Neuronal stem cell (in vitro differentiated cells): Measurements from ENCODE around the gene LLCFC1. TPM values are rescaled to one million over a fixed set of nuclear protein-coding genes. Genes with fewer than 3 reads are reported as not detected.

Source experiments
- DNase-seq: peaks from one replicate; pipeline ENCODE4 v3.0.0-alpha.2; 2013; ENCODE audit warnings: low spot score
- H2AFZ ChIP-seq: one replicate; pipeline ENCODE4 v1.6.1; 2013; ENCODE audit warnings: mild to moderate bottlenecking, low read length, inconsistent platforms
- H2AK5ac ChIP-seq: 2 replicates; pipeline ENCODE4 v1.6.1; 2013; ENCODE audit warnings: low read depth, mild to moderate bottlenecking, inconsistent platforms, low read length, moderate library complexity, mixed read lengths
- H2BK120ac ChIP-seq: 2 replicates; pipeline ENCODE4 v1.6.1; 2013; ENCODE audit warnings: low read depth, mild to moderate bottlenecking, inconsistent platforms, low read length, moderate library complexity, mixed read lengths
- H2BK12ac ChIP-seq: one replicate; pipeline ENCODE4 v1.6.1; 2013; ENCODE audit warnings: low read length, inconsistent platforms
- H2BK15ac ChIP-seq: 2 replicates; pipeline ENCODE4 v1.6.1; 2013; ENCODE audit warnings: mild to moderate bottlenecking, low read length, inconsistent platforms, mixed read lengths
- H2BK5ac ChIP-seq: one replicate; pipeline ENCODE4 v1.6.1; 2013; ENCODE audit warnings: inconsistent platforms, mild to moderate bottlenecking, low read length, moderate library complexity
- H3K14ac ChIP-seq: one replicate; pipeline ENCODE4 v1.6.1; 2013; ENCODE audit warnings: low read length, inconsistent platforms
- H3K18ac ChIP-seq: 2 replicates; pipeline ENCODE4 v1.6.1; 2013; ENCODE audit warnings: low read length, inconsistent platforms
- H3K23ac ChIP-seq: 2 replicates; pipeline ENCODE4 v1.6.1; 2013; ENCODE audit warnings: low read depth, mild to moderate bottlenecking, mixed read lengths, low read length, inconsistent platforms; ENCODE audit not compliant: poor library complexity
- H3K27ac ChIP-seq: replicated peaks from 3 replicates; pipeline ENCODE4 v1.5.1; 2013; ENCODE audit warnings: low read length, inconsistent platforms
- H3K27me3 ChIP-seq, 3 experiments: 2 replicates each; pipeline ENCODE4 v1.6.1; 2013; ENCODE audit warnings: low read length in 3 of 3, mild to moderate bottlenecking in 2 of 3, inconsistent platforms in 1 of 3, low read depth in 1 of 3, mixed read lengths in 1 of 3, moderate library complexity in 1 of 3; ENCODE audit not compliant: control insufficient read depth in 3 of 3, insufficient read depth in 3 of 3
- H3K36me3 ChIP-seq, 2 donors: replicated peaks in 1 of 2; 2 replicates each; pipeline ENCODE4 v1.6.1; 2013; ENCODE audit warnings: low read length in 2 of 2; ENCODE audit not compliant: control insufficient read depth in 2 of 2, insufficient read depth in 2 of 2
- H3K4ac ChIP-seq: 2 replicates; pipeline ENCODE4 v1.6.1; 2013; ENCODE audit warnings: inconsistent platforms, mild to moderate bottlenecking, low read length, moderate library complexity
- H3K4me1 ChIP-seq, 2 donors: 1 replicate in 1 of 2; 2 replicates in 1 of 2; pipeline ENCODE4 v1.6.1; 2013; ENCODE audit warnings: low read length in 2 of 2, low read depth in 1 of 2; ENCODE audit not compliant: control insufficient read depth in 2 of 2, insufficient read depth in 1 of 2
- H3K4me2 ChIP-seq: one replicate; pipeline ENCODE4 v1.6.1; 2013; ENCODE audit warnings: mild to moderate bottlenecking, low read length, inconsistent platforms; ENCODE audit not compliant: insufficient read depth, poor library complexity, severe bottlenecking
- H3K4me3 ChIP-seq, 2 donors: 2 replicates each; pipeline ENCODE4 v1.5.1; 2013; ENCODE audit warnings: low read length in 2 of 2, mild to moderate bottlenecking in 2 of 2, inconsistent platforms in 1 of 2, moderate library complexity in 1 of 2
- H3K79me1 ChIP-seq: one replicate; pipeline ENCODE4 v1.6.1; 2013; ENCODE audit warnings: low read depth, mild to moderate bottlenecking, inconsistent platforms, low read length, moderate library complexity
- H3K9ac ChIP-seq: one replicate; pipeline ENCODE4 v1.6.1; 2013; ENCODE audit warnings: mild to moderate bottlenecking, low read depth, low read length, inconsistent platforms; ENCODE audit not compliant: poor library complexity
- H3K9me3 ChIP-seq, 2 donors: replicated peaks in 1 of 2; 2 replicates each; pipeline versions ENCODE3 to v1.6.1; 2013; ENCODE audit warnings: low read length in 2 of 2, mild to moderate bottlenecking in 2 of 2, inconsistent platforms in 1 of 2, low read depth in 1 of 2, mixed read lengths in 1 of 2, moderate library complexity in 1 of 2; ENCODE audit not compliant: control insufficient read depth in 2 of 2, insufficient read depth in 1 of 2
- H4K8ac ChIP-seq: one replicate; pipeline ENCODE4 v1.6.1; 2013; ENCODE audit warnings: low read depth, mild to moderate bottlenecking, inconsistent platforms, low read length, moderate library complexity
- H4K91ac ChIP-seq: one replicate; pipeline ENCODE4 v1.6.1; 2013; ENCODE audit warnings: low read length, low read depth, mild to moderate bottlenecking, inconsistent platforms; ENCODE audit not compliant: poor library complexity
- whole genome bisulfite sequencing, 2 donors: extraction: QIAGEN DNeasy Blood & Tissue Kit; methylation state at CpG; one replicate each; pipeline ENCODE4 v1.1.7; 2013; ENCODE audit warnings: missing lambda C conversion rate in 2 of 2, mixed read lengths in 1 of 2; ENCODE audit not compliant: insufficient read length in 2 of 2, insufficient replicate concordance in 1 of 2; ENCODE audit errors: extremely low coverage in 2 of 2; 5-methylcytosine and 5-hydroxymethylcytosine counted together
- polyA plus RNA-seq, 2 experiments: library from polyadenylated mRNA; stranded (reverse); fragments of 200-250 nt; gene quantifications; one replicate each; pipeline ENCODE4 v1.2.3, GENCODE V29; 2013

Gene LLCFC1
- not detected for polyA plus RNA-seq (2013, experiment 1 of 2)
- polyA plus RNA-seq (2013, experiment 2 of 2): not detected

DNA sequence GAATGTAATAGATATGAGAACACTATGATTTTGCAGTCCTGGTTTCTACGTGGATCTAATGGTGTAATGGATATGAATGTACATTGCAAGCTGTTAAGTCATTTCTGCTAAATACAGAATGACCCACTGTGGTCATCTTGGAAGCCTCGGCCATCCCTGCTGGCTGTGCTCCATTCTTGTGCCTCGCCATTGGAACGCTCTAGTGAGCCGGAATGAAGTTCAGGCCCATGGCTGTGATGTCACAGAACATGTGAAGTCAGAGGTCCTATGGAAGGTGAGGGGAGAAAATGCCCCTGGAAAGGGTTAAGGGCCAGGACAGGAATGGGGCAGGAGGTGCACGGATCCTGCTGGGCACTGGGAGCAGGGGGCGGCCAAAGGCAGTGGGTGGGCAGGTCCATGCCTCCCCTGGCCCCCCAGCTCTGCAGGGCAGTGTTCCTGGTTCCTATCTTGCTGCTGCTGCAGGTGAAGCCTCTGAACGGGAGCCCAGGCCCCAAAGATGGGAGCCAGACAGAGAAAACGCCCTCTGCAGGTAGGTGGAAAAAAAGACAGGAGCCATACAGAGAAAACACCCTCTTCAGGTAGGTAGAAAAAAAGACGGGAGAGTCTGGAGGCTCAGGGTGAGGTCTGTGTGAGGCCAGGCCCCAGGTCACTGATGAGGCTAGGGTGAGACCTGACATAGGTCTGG is at the start of gene LLCFC1:
TSS of gene LLCFC1 (plus strand) at position 259 of the 685 bp plus-strand sequence. CDS start at position 397, 138 bp downstream.
- Histone ChIP-seq H3K27ac (no peak within 1 kb of the TSS), H3K4me2 (no peak within 1 kb of the TSS), H3K79me1 (no peaks in the 10 kb centered on the region), H3K18ac (no peak within 1 kb of the TSS), H3K14ac (peak within 1 kb of the TSS; percentile 26), H3K9me3 (no peaks in the 10 kb centered on the region), H3K4me3 (no peak within 1 kb of the TSS), H4K8ac (no peak within 1 kb of the TSS), H2AFZ (no peak within 1 kb of the TSS), H2BK120ac (no peak within 1 kb of the TSS), H2BK12ac (peak within 1 kb of the TSS; percentile 33), H3K9ac (no peak within 1 kb of the TSS), H4K91ac (no peak within 1 kb of the TSS), H2BK15ac (no peak within 1 kb of the TSS), H3K4me1 (no peaks in the 10 kb centered on the region), H3K36me3 (no peaks in the 10 kb centered on the region), H2BK5ac (no peak within 1 kb of the TSS), H3K23ac (no peak within 1 kb of the TSS), H3K27me3 (no peaks in the 10 kb centered on the region), H2AK5ac (no peak within 1 kb of the TSS), H3K4ac (no peak within 1 kb of the TSS)
- no CpG with 5 or more reads among the region's 10 CpGs for WGBS, 2 donors
- peak; percentile 6 for DNase-seq

DNA sequence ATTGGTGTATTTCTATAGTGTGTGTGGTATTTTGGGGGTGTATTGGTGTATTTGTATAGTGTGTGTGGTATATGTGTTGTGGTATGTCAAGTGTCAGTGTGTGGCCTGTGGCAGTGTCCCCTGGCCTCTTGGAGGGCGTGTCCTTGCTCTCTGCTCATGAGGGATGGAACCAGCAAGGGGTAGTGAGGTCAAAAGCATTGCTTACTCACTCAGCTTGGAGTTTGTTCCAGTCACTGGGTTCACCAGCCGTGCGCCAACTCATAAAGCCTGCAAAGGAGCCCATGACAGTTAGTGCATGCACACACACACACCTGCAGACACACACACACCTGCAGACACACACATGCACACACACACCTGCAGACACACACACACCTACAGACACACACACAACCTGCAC is 49.5 kb upstream of the LLCFC1 start:
- Histone ChIP-seq H3K14ac (no peak overlapping the region), H2AFZ (no peak overlapping the region), H2BK15ac (no peak overlapping the region), H3K23ac (no peak overlapping the region), H3K27me3 (peaks cover 0 to 3% (median 0%) of the 10 kb centered on the region in 3 experiments), H2BK120ac (no peak overlapping the region), H3K79me1 (no peaks in the 10 kb centered on the region), H3K4me1 (peaks cover 0 to 9% of the 10 kb centered on the region in 2 donors), H3K36me3 (no peaks in the 10 kb centered on the region), H3K9ac (no peak overlapping the region), H2AK5ac (no peak overlapping the region), H3K4ac (no peak overlapping the region), H3K4me3 (no peak overlapping the region), H2BK12ac (no peak overlapping the region), H3K27ac (no peak overlapping the region), H3K4me2 (no peak overlapping the region), H4K8ac (no peak overlapping the region), H3K18ac (no peak overlapping the region), H2BK5ac (no peak overlapping the region), H3K9me3 (peaks cover 0 to 4% of the 10 kb centered on the region in 2 donors), H4K91ac (no peak overlapping the region)
- no peak for DNase-seq
- no CpG with 5 or more reads among the region's 3 CpGs for WGBS, 2 donors

DNA sequence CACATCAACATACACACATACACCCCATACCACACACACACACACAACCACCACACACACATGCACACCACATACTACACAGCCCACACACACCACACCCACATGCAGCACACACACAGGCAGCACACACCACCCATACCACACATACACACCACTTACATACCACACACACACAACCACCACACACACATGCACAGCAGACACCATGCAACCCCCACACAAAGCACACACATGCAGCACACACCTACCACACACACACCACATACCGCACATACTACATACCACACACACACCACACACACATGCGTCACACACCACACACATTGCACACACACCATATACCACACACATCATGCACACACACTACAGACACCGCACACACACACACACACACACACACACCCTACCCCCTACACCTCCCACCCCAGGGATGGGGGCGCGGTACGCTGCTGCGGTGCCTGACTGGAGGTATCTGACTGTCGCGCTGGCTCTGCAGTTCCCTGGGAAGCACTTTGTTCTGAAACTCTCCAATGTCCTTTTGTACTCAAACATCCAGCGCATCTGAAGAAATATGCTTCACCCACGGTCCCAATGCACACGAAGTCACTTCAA is 48.3 kb upstream of the LLCFC1 start:
- Histone ChIP-seq H3K27ac (no peak overlapping the region), H2AFZ (no peak overlapping the region), H3K27me3 (peaks cover 0 to 3% (median 0%) of the 10 kb centered on the region in 3 experiments), H4K8ac (no peak overlapping the region), H3K23ac (peak overlapping the region; percentile 62), H4K91ac (peak overlapping the region; percentile 46), H3K9me3 (peaks cover 0 to 4% of the 10 kb centered on the region in 2 donors), H2BK120ac (no peak overlapping the region), H3K4ac (no peak overlapping the region), H3K36me3 (no peaks in the 10 kb centered on the region), H2BK12ac (no peak overlapping the region), H3K18ac (no peak overlapping the region), H2BK15ac (no peak overlapping the region), H2BK5ac (no peak overlapping the region), H3K14ac (peak overlapping the region; percentile 97), H2AK5ac (no peak overlapping the region), H3K79me1 (no peaks in the 10 kb centered on the region), H3K4me3 (peak overlapping the region in 1 of 2 donors; percentile 65), H3K9ac (peak overlapping the region; percentile 70), H3K4me2 (no peak overlapping the region), H3K4me1 (peaks cover 0 to 7% of the 10 kb centered on the region in 2 donors)
- DNase-seq: no peak
- no CpG with 5 or more reads among the region's 12 CpGs for WGBS, 2 donors

DNA sequence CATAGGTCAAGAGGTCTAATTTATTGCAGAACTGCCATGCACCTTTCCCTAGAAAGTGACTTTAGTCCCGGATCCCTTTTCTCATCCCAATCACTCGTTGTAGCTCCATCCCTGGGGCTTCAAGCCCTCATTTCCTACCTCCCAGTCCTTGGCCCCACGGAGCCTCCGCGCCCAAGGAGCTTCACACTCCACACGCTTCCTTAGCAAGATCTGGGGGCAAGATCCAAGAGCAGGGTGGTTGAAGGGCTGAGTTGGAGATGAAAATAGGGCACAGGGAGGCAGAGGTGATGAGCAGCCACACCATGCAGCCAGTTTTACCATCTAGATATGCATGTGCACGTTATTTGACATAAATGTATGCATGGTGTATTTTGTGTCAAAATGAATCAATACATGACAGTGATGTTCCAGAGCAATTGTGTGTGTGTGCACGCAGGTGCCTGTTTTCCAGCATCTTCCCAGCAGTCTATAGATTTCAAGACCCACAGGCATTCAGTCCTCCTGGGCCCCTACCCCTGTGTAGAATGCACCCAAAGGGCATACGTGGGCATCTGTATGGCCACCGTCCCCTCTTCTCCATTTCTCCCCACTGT is 47.7 kb upstream of the LLCFC1 start:
- H3K4me3 ChIP-seq: no peak overlapping the region
- H3K9me3 ChIP-seq: peaks cover 0 to 4% of the 10 kb centered on the region in 2 donors
- no peak overlapping the region for H2AK5ac ChIP-seq
- no peak overlapping the region for H2BK120ac ChIP-seq
- no peak overlapping the region for H3K4ac ChIP-seq
- H2AFZ ChIP-seq: no peak overlapping the region
- no peak overlapping the region for H4K91ac ChIP-seq
- no peak overlapping the region for H3K23ac ChIP-seq
- H3K36me3 ChIP-seq: no peaks in the 10 kb centered on the region
- DNase-seq: no peak
- no CpG with 5 or more reads among the region's 10 CpGs for WGBS, 2 donors
- H3K9ac ChIP-seq: no peak overlapping the region
- H3K27me3 ChIP-seq: peaks cover 0 to 3% (median 0%) of the 10 kb centered on the region in 3 experiments
- no peak overlapping the region for H4K8ac ChIP-seq
- no peak overlapping the region for H3K18ac ChIP-seq
- no peaks in the 10 kb centered on the region for H3K79me1 ChIP-seq
- no peak overlapping the region for H3K14ac ChIP-seq
- H3K4me1 ChIP-seq: peaks cover 0 to 7% of the 10 kb centered on the region in 2 donors
- H2BK5ac ChIP-seq: no peak overlapping the region
- no peak overlapping the region for H2BK15ac ChIP-seq
- no peak overlapping the region for H2BK12ac ChIP-seq
- H3K4me2 ChIP-seq: no peak overlapping the region
- H3K27ac ChIP-seq: no peak overlapping the region
